Measurements from ENCODE around the gene UGT8.
"Not testable (repeated sequence)": the region's sequence is repeated elsewhere in the genome, so short reads cannot be mapped to it uniquely, and the experiment has no call there.

Gene UGT8

GRCh38 chr4:114663083-114663482 lies 64.5 kb downstream of the UGT8 start:
- Mint-ChIP-seq H3K27ac (no peak overlapping the region), H3K4me1 (peaks cover 4% of the 10 kb centered on the region), H3K9me3 (no peaks in the 10 kb centered on the region), H3K27me3 (ENCODE audit: low read depth, poor library complexity) (no peaks in the 10 kb centered on the region), H3K4me3 (no peak overlapping the region), H3K36me3 (ENCODE audit: low read depth) (no peaks in the 10 kb centered on the region)
- no peak for DNase-seq
- no peak for TF ChIP-seq CTCF (IDR thresholded peaks at IDR 0.05)

- TF ChIP-seq CTCF (IDR thresholded peaks at IDR 0.05), result no peak
- no peak overlapping the region for H3K4me3 Mint-ChIP-seq
- H3K36me3 Mint-ChIP-seq (ENCODE audit: low read depth), result peaks cover 7% of the 10 kb centered on the region
- no peak for DNase-seq
- H3K27me3 Mint-ChIP-seq (ENCODE audit: low read depth, poor library complexity), result no peaks in the 10 kb centered on the region
- H3K9me3 Mint-ChIP-seq, result no peaks in the 10 kb centered on the region
- H3K27ac Mint-ChIP-seq, result no peak overlapping the region
- H3K4me1 Mint-ChIP-seq, result no peaks in the 10 kb centered on the region
Measured at GRCh38 chr4:114668577-114668976, 70.0 kb downstream of the UGT8 start.

- H3K27me3 Mint-ChIP-seq (ENCODE audit: low read depth, poor library complexity); H3K9me3 Mint-ChIP-seq; DNase-seq; H3K27ac Mint-ChIP-seq; H3K36me3 Mint-ChIP-seq (ENCODE audit: low read depth); H3K4me1 Mint-ChIP-seq; H3K4me3 Mint-ChIP-seq: not testable (repeated sequence)
Measured at GRCh38 chr4:114670733-114671132, 72.1 kb downstream of the UGT8 start.

- no peak overlapping the region for H3K27ac Mint-ChIP-seq
- TF ChIP-seq CTCF (IDR thresholded peaks at IDR 0.05), result no peak
- DNase-seq, result no peak
- H3K4me3 Mint-ChIP-seq, result no peak overlapping the region
- no peaks in the 10 kb centered on the region for H3K27me3 Mint-ChIP-seq (ENCODE audit: low read depth, poor library complexity)
- peaks cover 7% of the 10 kb centered on the region for H3K36me3 Mint-ChIP-seq (ENCODE audit: low read depth)
- H3K4me1 Mint-ChIP-seq, result no peaks in the 10 kb centered on the region
- H3K9me3 Mint-ChIP-seq, result no peaks in the 10 kb centered on the region
Measured at GRCh38 chr4:114673306-114673705, 74.7 kb downstream of the UGT8 start.

- Mint-ChIP-seq H3K27ac (no peak overlapping the region), H3K27me3 (ENCODE audit: low read depth, poor library complexity) (no peaks in the 10 kb centered on the region), H3K4me3 (no peak overlapping the region), H3K9me3 (no peaks in the 10 kb centered on the region), H3K36me3 (ENCODE audit: low read depth) (peaks cover 7% of the 10 kb centered on the region), H3K4me1 (no peaks in the 10 kb centered on the region)
- no peak for DNase-seq
- TF ChIP-seq CTCF (IDR thresholded peaks at IDR 0.05), result no peak
Measured at GRCh38 chr4:114674080-114674479, 75.5 kb downstream of the UGT8 start.

- no peaks in the 10 kb centered on the region for H3K27me3 Mint-ChIP-seq (ENCODE audit: low read depth, poor library complexity)
- H3K4me3 Mint-ChIP-seq, result no peak overlapping the region
- no peaks in the 10 kb centered on the region for H3K9me3 Mint-ChIP-seq
- no peak for DNase-seq
- no peaks in the 10 kb centered on the region for H3K36me3 Mint-ChIP-seq (ENCODE audit: low read depth)
- TF ChIP-seq CTCF (IDR thresholded peaks at IDR 0.05), result no peak
- no peak overlapping the region for H3K27ac Mint-ChIP-seq
- H3K4me1 Mint-ChIP-seq, result no peaks in the 10 kb centered on the region
Measured at GRCh38 chr4:114677346-114677979, 78.9 kb downstream of the UGT8 start.

Data from nephron progenitor cell (in vitro differentiated cells).